ENCODE results near the gene C1orf21. TPM values are rescaled to one million over a fixed set of nuclear protein-coding genes. Genes with fewer than 3 reads are reported as not detected.

Gene C1orf21
- total and polyA plus RNA-seq, 12 donors: 23.2 to 177 (median 87.9) TPM

GRCh38 chr1:184366997-184367396 is 19.8 kb upstream of the C1orf21 start:
- DNase-seq: peak in 3 of 7 donors; percentile 22 to 57 (median 37)
- intact Hi-C loops (cut with DNase I): no loop called here
- TF ChIP-seq CTCF (IDR thresholded peaks at IDR 0.05) (no peak), POLR2A (IDR thresholded peaks at IDR 0.05) (no peak)
- 72 to 82% (median 74%) methylated on average over 11 of the region's 11 CpGs for WGBS, 4 donors
- no peaks in the 10 kb centered on the region for H3K9me3 ChIP-seq (replicated peaks in 1 of 3)
- no peaks in the 10 kb centered on the region for H3K27me3 ChIP-seq
- no peaks in the 10 kb centered on the region for H3K4me1 ChIP-seq (replicated peaks in 1 of 2)
- no peak overlapping the region for H3K4me3 ChIP-seq
- H3K36me3 ChIP-seq (replicated peaks in 1 of 2): no peaks in the 10 kb centered on the region
- no peak overlapping the region for H3K27ac ChIP-seq

- intact Hi-C loops (cut with DNase I): no loop called here
- no peaks in the 10 kb centered on the region for H3K4me1 ChIP-seq (replicated peaks in 1 of 2)
- no peaks in the 10 kb centered on the region for H3K36me3 ChIP-seq (replicated peaks in 1 of 2)
- no peak for DNase-seq
- no peak overlapping the region for H3K27ac ChIP-seq
- H3K4me3 ChIP-seq: no peak overlapping the region
- no peaks in the 10 kb centered on the region for H3K27me3 ChIP-seq
- 91 to 94% (median 92%) methylated on average over 1 of the region's 1 CpG for WGBS, 4 donors
- H3K9me3 ChIP-seq (replicated peaks in 1 of 3): no peaks in the 10 kb centered on the region
- TF ChIP-seq CTCF (IDR thresholded peaks at IDR 0.05): no peak
- TF ChIP-seq POLR2A (IDR thresholded peaks at IDR 0.05): no peak
Observed at GRCh38 chr1:184367427-184368038, 19.3 kb upstream of the C1orf21 start.

DNA sequence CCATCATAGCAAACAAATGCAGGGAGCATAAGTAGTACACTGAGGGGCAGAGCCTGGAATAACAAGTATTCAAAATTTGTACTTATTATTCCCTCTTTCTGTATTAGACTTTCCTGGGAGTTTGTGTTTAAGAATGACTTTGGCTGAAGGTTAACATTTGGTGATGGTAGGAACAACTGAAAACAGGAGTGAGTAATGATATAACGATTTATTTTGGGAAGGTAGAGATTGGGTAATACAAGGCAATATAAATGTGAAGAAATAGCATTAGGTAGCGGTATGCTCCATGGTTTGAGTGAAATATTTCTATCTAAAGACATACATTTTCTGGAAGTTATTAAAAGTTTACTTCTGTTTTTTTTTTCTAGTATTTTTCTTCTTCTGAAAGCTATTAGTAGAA is 18.5 kb upstream of the C1orf21 start:
- Histone ChIP-seq H3K9me3 (replicated peaks in 1 of 3) (no peaks in the 10 kb centered on the region), H3K4me1 (replicated peaks in 1 of 2) (no peaks in the 10 kb centered on the region), H3K27ac (no peak overlapping the region), H3K4me3 (no peak overlapping the region), H3K36me3 (replicated peaks in 1 of 2) (no peaks in the 10 kb centered on the region), H3K27me3 (no peaks in the 10 kb centered on the region)
- intact Hi-C loops (cut with DNase I): no loop called here
- DNase-seq: no peak
- 62 to 80% (median 76%) methylated on average over 2 of the region's 2 CpGs for WGBS, 4 donors
- TF ChIP-seq POLR2A (IDR thresholded peaks at IDR 0.05) (no peak), CTCF (IDR thresholded peaks at IDR 0.05) (no peak)

DNA sequence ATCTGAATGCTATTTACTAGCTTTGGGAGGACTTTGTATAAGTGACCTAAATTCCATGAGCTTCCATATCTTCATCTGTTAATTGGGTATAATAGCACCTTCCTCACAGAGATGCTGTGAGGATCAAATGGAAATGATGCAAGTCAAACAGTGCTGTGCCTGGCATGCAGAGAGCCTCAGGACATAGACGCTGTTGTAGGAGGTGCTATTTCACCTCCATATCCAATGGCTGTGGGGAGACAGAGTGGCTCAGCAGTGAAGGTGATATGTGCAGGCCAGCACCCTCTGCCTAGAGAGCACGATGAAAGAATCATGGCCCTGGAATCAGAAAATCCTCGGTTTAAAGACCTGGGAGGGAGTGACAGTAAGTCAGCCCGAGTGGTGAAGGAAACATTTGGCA is 16.0 kb upstream of the C1orf21 start:
- intact Hi-C loops (cut with DNase I): no loop called here
- Histone ChIP-seq H3K36me3 (replicated peaks in 1 of 2) (no peaks in the 10 kb centered on the region), H3K9me3 (replicated peaks in 1 of 3) (no peaks in the 10 kb centered on the region), H3K27me3 (no peaks in the 10 kb centered on the region), H3K4me3 (no peak overlapping the region), H3K4me1 (replicated peaks in 1 of 2) (no peaks in the 10 kb centered on the region), H3K27ac (no peak overlapping the region)
- TF ChIP-seq CTCF (IDR thresholded peaks at IDR 0.05): no peak
- no peak for TF ChIP-seq POLR2A (IDR thresholded peaks at IDR 0.05)
- WGBS, 4 donors: 80 to 85% (median 82%) methylated on average over 4 of the region's 4 CpGs
- no peak for DNase-seq
